SK-N-MC (cell line): ENCODE results near the gene MYO1G.
A peak's percentile ranks its signal among the peaks of the same experiment; 100 is the strongest.

Experiments
- EZH2 ChIP-seq: fragments of 200-600 bp; sonication (generic); IDR thresholded peaks from one replicate; pipeline ENCODE4 v1.6.1; 2017; ENCODE audit warnings: antibody characterized with exemption
- FOXP2 ChIP-seq: optimal IDR thresholded peaks from 2 replicates; pipeline ENCODE3; 2011; ENCODE audit warnings: mild to moderate bottlenecking, moderate library complexity; ENCODE audit not compliant: insufficient read depth; ENCODE audit errors: extremely low read length, control extremely low read depth
- POLR2AphosphoS5 ChIP-seq: IDR thresholded peaks from 2 replicates; pipeline ENCODE4 v1.6.1; 2012; ENCODE audit warnings: mild to moderate bottlenecking, low read depth, low read length, borderline replicate concordance

GRCh38 chr7:44986218-44987053 is 7.6 kb upstream of the MYO1G start:
- peak; percentile 100 for TF ChIP-seq POLR2AphosphoS5
- no peak for TF ChIP-seq EZH2
- peak; percentile 67 for TF ChIP-seq FOXP2
